HG02610 (cell line): Measurements from ENCODE around the gene ST6GALNAC3.
"Not testable (repeated sequence)": the region's sequence is repeated elsewhere in the genome, so short reads cannot be mapped to it uniquely, and the experiment has no call there.

Source experiments
- ATAC-seq: cut with Tn5 transposase; IDR thresholded peaks from one replicate; pipeline ENCODE4 v1.9.1; 2021; ENCODE audit warnings: mild to moderate bottlenecking, moderate library complexity; ENCODE audit not compliant: unreplicated experiment

The ST6GALNAC3 gene

GRCh38 chr1:76613886-76614285, 539.3 kb downstream of the ST6GALNAC3 start:
- no peak for ATAC-seq

- ATAC-seq, result no peak
Measured at GRCh38 chr1:76615253-76616035, 540.9 kb downstream of the ST6GALNAC3 start.

GRCh38 chr1:76620371-76620770, 545.8 kb downstream of the ST6GALNAC3 start:
- no peak for ATAC-seq

- no peak for ATAC-seq
Measured at GRCh38 chr1:76622774-76623528, 548.4 kb downstream of the ST6GALNAC3 start.

GRCh38 chr1:76625886-76626678, 551.5 kb downstream of the ST6GALNAC3 start:
- ATAC-seq, result no peak

- no peak for ATAC-seq
Measured at GRCh38 chr1:76627498-76627897, 553.0 kb downstream of the ST6GALNAC3 start.

GRCh38 chr1:76627901-76628300, 553.4 kb downstream of the ST6GALNAC3 start:
- no peak for ATAC-seq

GRCh38 chr1:76632136-76632535, 557.6 kb downstream of the ST6GALNAC3 start:
- ATAC-seq, result no peak

GRCh38 chr1:76635784-76636183, 561.2 kb downstream of the ST6GALNAC3 start:
- no peak for ATAC-seq

GRCh38 chr1:76639181-76639580, 564.6 kb downstream of the ST6GALNAC3 start:
- ATAC-seq, result no peak

GRCh38 chr1:76640092-76640491, 565.5 kb downstream of the ST6GALNAC3 start:
- no peak for ATAC-seq

GRCh38 chr1:76640723-76641122, 566.2 kb downstream of the ST6GALNAC3 start:
- ATAC-seq, result no peak

- no peak for ATAC-seq
Measured at GRCh38 chr1:76644139-76644538, 569.6 kb downstream of the ST6GALNAC3 start.

GRCh38 chr1:76652860-76653259, 578.3 kb downstream of the ST6GALNAC3 start:
- not testable (repeated sequence) for ATAC-seq

- ATAC-seq, result no peak
Measured at GRCh38 chr1:76657623-76658022, 583.1 kb downstream of the ST6GALNAC3 start.

- no peak for ATAC-seq
Measured at GRCh38 chr1:76659171-76659940, 584.8 kb downstream of the ST6GALNAC3 start.

- no peak for ATAC-seq
Measured at GRCh38 chr1:76661531-76661930, 587.0 kb downstream of the ST6GALNAC3 start.

GRCh38 chr1:76666499-76666898, 592.0 kb downstream of the ST6GALNAC3 start:
- no peak for ATAC-seq

- peak; percentile 91 for ATAC-seq
Measured at GRCh38 chr1:76668046-76668445, 593.5 kb downstream of the ST6GALNAC3 start.

GRCh38 chr1:76669131-76669530, 594.6 kb downstream of the ST6GALNAC3 start:
- ATAC-seq, result no peak
